ENCODE measurements around the gene GALNT2.

Gene GALNT2

GRCh38 chr1:230317823-230318819 is 251.1 kb downstream of the GALNT2 start:
- no peaks in the 10 kb centered on the region for H3K36me3 ChIP-seq (ENCODE audit: control insufficient read depth in 1 of 2, insufficient read depth in 2 of 2, low read length in 2 of 2)
- no peak overlapping the region for H3K4me3 ChIP-seq (ENCODE audit: low read depth in 1 of 2, low read length in 2 of 2)
- H3K9me3 ChIP-seq (ENCODE audit: control insufficient read depth in 1 of 2, low read length in 2 of 2), result no peaks in the 10 kb centered on the region
- H3K4me1 ChIP-seq (ENCODE audit: control insufficient read depth in 1 of 2, insufficient read depth in 2 of 2, low read length in 2 of 2), result no peaks in the 10 kb centered on the region
- H3K27ac ChIP-seq (ENCODE audit: low read length), result no peak overlapping the region
- no peaks in the 10 kb centered on the region for H3K27me3 ChIP-seq (ENCODE audit: low read depth, low read length)

GRCh38 chr1:230319014-230319747 is 252.1 kb downstream of the GALNT2 start:
- no peak overlapping the region for H3K4me3 ChIP-seq (ENCODE audit: low read depth in 1 of 2, low read length in 2 of 2)
- H3K27me3 ChIP-seq (ENCODE audit: low read depth, low read length), result no peaks in the 10 kb centered on the region
- no peak overlapping the region for H3K27ac ChIP-seq (ENCODE audit: low read length)
- no peaks in the 10 kb centered on the region for H3K4me1 ChIP-seq (ENCODE audit: control insufficient read depth in 1 of 2, insufficient read depth in 2 of 2, low read length in 2 of 2)
- H3K36me3 ChIP-seq (ENCODE audit: control insufficient read depth in 1 of 2, insufficient read depth in 2 of 2, low read length in 2 of 2), result no peaks in the 10 kb centered on the region
- no peaks in the 10 kb centered on the region for H3K9me3 ChIP-seq (ENCODE audit: control insufficient read depth in 1 of 2, low read length in 2 of 2)

- Histone ChIP-seq H3K4me3 (ENCODE audit: low read depth in 1 of 2, low read length in 2 of 2) (no peak overlapping the region), H3K4me1 (ENCODE audit: control insufficient read depth in 1 of 2, insufficient read depth in 2 of 2, low read length in 2 of 2) (no peaks in the 10 kb centered on the region), H3K27ac (ENCODE audit: low read length) (no peak overlapping the region), H3K27me3 (ENCODE audit: low read depth, low read length) (no peaks in the 10 kb centered on the region), H3K36me3 (ENCODE audit: control insufficient read depth in 1 of 2, insufficient read depth in 2 of 2, low read length in 2 of 2) (no peaks in the 10 kb centered on the region), H3K9me3 (ENCODE audit: control insufficient read depth in 1 of 2, low read length in 2 of 2) (no peaks in the 10 kb centered on the region)
These were observed 253.8 kb downstream of the GALNT2 start for GRCh38 chr1:230320804-230321203.

- H3K36me3 ChIP-seq (ENCODE audit: control insufficient read depth in 1 of 2, insufficient read depth in 2 of 2, low read length in 2 of 2), result no peaks in the 10 kb centered on the region
- no peaks in the 10 kb centered on the region for H3K27me3 ChIP-seq (ENCODE audit: low read depth, low read length)
- H3K4me3 ChIP-seq (ENCODE audit: low read depth in 1 of 2, low read length in 2 of 2), result no peak overlapping the region
- H3K27ac ChIP-seq (ENCODE audit: low read length), result no peak overlapping the region
- H3K4me1 ChIP-seq (ENCODE audit: control insufficient read depth in 1 of 2, insufficient read depth in 2 of 2, low read length in 2 of 2), result no peaks in the 10 kb centered on the region
- H3K9me3 ChIP-seq (ENCODE audit: control insufficient read depth in 1 of 2, low read length in 2 of 2), result no peaks in the 10 kb centered on the region
These were observed 254.3 kb downstream of the GALNT2 start for GRCh38 chr1:230321341-230321740.

- Histone ChIP-seq H3K27ac (ENCODE audit: low read length) (no peak overlapping the region), H3K36me3 (ENCODE audit: control insufficient read depth in 1 of 2, insufficient read depth in 2 of 2, low read length in 2 of 2) (no peaks in the 10 kb centered on the region), H3K27me3 (ENCODE audit: low read depth, low read length) (no peaks in the 10 kb centered on the region), H3K4me1 (ENCODE audit: control insufficient read depth in 1 of 2, insufficient read depth in 2 of 2, low read length in 2 of 2) (no peaks in the 10 kb centered on the region), H3K9me3 (ENCODE audit: control insufficient read depth in 1 of 2, low read length in 2 of 2) (no peaks in the 10 kb centered on the region), H3K4me3 (ENCODE audit: low read depth in 1 of 2, low read length in 2 of 2) (no peak overlapping the region)
These were observed 254.8 kb downstream of the GALNT2 start for GRCh38 chr1:230321741-230322420.

- H3K4me3 ChIP-seq (ENCODE audit: low read depth in 1 of 2, low read length in 2 of 2), result no peak overlapping the region
- no peak overlapping the region for H3K27ac ChIP-seq (ENCODE audit: low read length)
- no peaks in the 10 kb centered on the region for H3K9me3 ChIP-seq (ENCODE audit: control insufficient read depth in 1 of 2, low read length in 2 of 2)
- no peaks in the 10 kb centered on the region for H3K27me3 ChIP-seq (ENCODE audit: low read depth, low read length)
- H3K4me1 ChIP-seq (ENCODE audit: control insufficient read depth in 1 of 2, insufficient read depth in 2 of 2, low read length in 2 of 2), result no peaks in the 10 kb centered on the region
- no peaks in the 10 kb centered on the region for H3K36me3 ChIP-seq (ENCODE audit: control insufficient read depth in 1 of 2, insufficient read depth in 2 of 2, low read length in 2 of 2)
These were observed 255.4 kb downstream of the GALNT2 start for GRCh38 chr1:230322421-230322756.

GRCh38 chr1:230322967-230323547 is 256.0 kb downstream of the GALNT2 start:
- Histone ChIP-seq H3K9me3 (ENCODE audit: control insufficient read depth in 1 of 2, low read length in 2 of 2) (no peaks in the 10 kb centered on the region), H3K27me3 (ENCODE audit: low read depth, low read length) (no peaks in the 10 kb centered on the region), H3K4me1 (ENCODE audit: control insufficient read depth in 1 of 2, insufficient read depth in 2 of 2, low read length in 2 of 2) (no peaks in the 10 kb centered on the region), H3K4me3 (ENCODE audit: low read depth in 1 of 2, low read length in 2 of 2) (no peak overlapping the region), H3K36me3 (ENCODE audit: control insufficient read depth in 1 of 2, insufficient read depth in 2 of 2, low read length in 2 of 2) (no peaks in the 10 kb centered on the region), H3K27ac (ENCODE audit: low read length) (no peak overlapping the region)

GRCh38 chr1:230323686-230324085 is 256.6 kb downstream of the GALNT2 start:
- H3K36me3 ChIP-seq (ENCODE audit: control insufficient read depth in 1 of 2, insufficient read depth in 2 of 2, low read length in 2 of 2), result no peaks in the 10 kb centered on the region
- no peaks in the 10 kb centered on the region for H3K27me3 ChIP-seq (ENCODE audit: low read depth, low read length)
- H3K27ac ChIP-seq (ENCODE audit: low read length), result no peak overlapping the region
- no peak overlapping the region for H3K4me3 ChIP-seq (ENCODE audit: low read depth in 1 of 2, low read length in 2 of 2)
- H3K4me1 ChIP-seq (ENCODE audit: control insufficient read depth in 1 of 2, insufficient read depth in 2 of 2, low read length in 2 of 2), result no peaks in the 10 kb centered on the region
- no peaks in the 10 kb centered on the region for H3K9me3 ChIP-seq (ENCODE audit: control insufficient read depth in 1 of 2, low read length in 2 of 2)

- Histone ChIP-seq H3K9me3 (ENCODE audit: control insufficient read depth in 1 of 2, low read length in 2 of 2) (no peaks in the 10 kb centered on the region), H3K4me1 (ENCODE audit: control insufficient read depth in 1 of 2, insufficient read depth in 2 of 2, low read length in 2 of 2) (no peaks in the 10 kb centered on the region), H3K36me3 (ENCODE audit: control insufficient read depth in 1 of 2, insufficient read depth in 2 of 2, low read length in 2 of 2) (no peaks in the 10 kb centered on the region), H3K27me3 (ENCODE audit: low read depth, low read length) (no peaks in the 10 kb centered on the region), H3K27ac (ENCODE audit: low read length) (no peak overlapping the region), H3K4me3 (ENCODE audit: low read depth in 1 of 2, low read length in 2 of 2) (no peak overlapping the region)
These were observed 260.2 kb downstream of the GALNT2 start for GRCh38 chr1:230326971-230327891.

- Histone ChIP-seq H3K27ac (ENCODE audit: low read length) (no peak overlapping the region), H3K27me3 (ENCODE audit: low read depth, low read length) (no peaks in the 10 kb centered on the region), H3K36me3 (ENCODE audit: control insufficient read depth in 1 of 2, insufficient read depth in 2 of 2, low read length in 2 of 2) (no peaks in the 10 kb centered on the region), H3K4me3 (ENCODE audit: low read depth in 1 of 2, low read length in 2 of 2) (no peak overlapping the region), H3K9me3 (ENCODE audit: control insufficient read depth in 1 of 2, low read length in 2 of 2) (no peaks in the 10 kb centered on the region), H3K4me1 (ENCODE audit: control insufficient read depth in 1 of 2, insufficient read depth in 2 of 2, low read length in 2 of 2) (no peaks in the 10 kb centered on the region)
These were observed 260.9 kb downstream of the GALNT2 start for GRCh38 chr1:230327892-230328284.

Measured in muscle layer of duodenum (tissue), 2 donors.